ENCODE data around the gene EIF4E3. TPM values are rescaled to one million over a fixed set of nuclear protein-coding genes. Genes with fewer than 3 reads are reported as not detected.

Gene EIF4E3
- total and polyA plus RNA-seq, 10 of the 15 experiments (the other 5 are each of a cell fraction or from before 2014, with no cell fraction given) = 0.05 to 0.38 (median 0.16) TPM; not detected in 1

GRCh38 chr3:71713041-71713440 is 12.2 kb downstream of the EIF4E3 start:
- WGBS (ENCODE audit: insufficient coverage, insufficient replicate concordance, low lambda C conversion rate, missing lambda C conversion rate) = 63% methylated on average over 2 of the region's 2 CpGs
- H3K9me3 ChIP-seq (replicated peaks; ENCODE audit: control insufficient read depth, insufficient read depth, low read length) = no peaks in the 10 kb centered on the region
- H3K9ac ChIP-seq (ENCODE audit: control insufficient read depth, insufficient read depth, low read length) = no peak overlapping the region
- no peak overlapping the region for H3K4me2 ChIP-seq (ENCODE audit: control insufficient read depth, insufficient read depth)
- no TSS peak for BruUV-seq (replicated peaks)
- ChIA-PET RAD21 (ENCODE audit: unreplicated experiment) (no interaction called here), SMC1A (ENCODE audit: uncharacterized antibody, unreplicated experiment) (no interaction called here), CTCF (interaction anchor here (1.7 kb wide), 1 partner anchor 17 kb away, joined by 6 read pairs; no protein-coding TSS in a partner anchor), POLR2A (interaction anchor here (0.5 kb wide), 1 partner anchor 49 kb away, joined by 4 read pairs; no protein-coding TSS in a partner anchor)
- no peak overlapping the region for H3K4me3 ChIP-seq
- no peak overlapping the region for H3K27ac ChIP-seq (ENCODE audit: control insufficient read depth, insufficient read depth)
- no peaks in the 10 kb centered on the region for H4K20me1 ChIP-seq (ENCODE audit: control insufficient read depth, insufficient read depth)
- no peak for TF ChIP-seq STAT1 (conservative IDR thresholded peaks at IDR 0.05)
- TF ChIP-seq EP300 (IDR thresholded peaks at IDR 0.05; ENCODE audit: borderline replicate concordance in 1 of 2, control insufficient read depth in 1 of 2, low read depth in 2 of 2, low read length in 2 of 2) = no peak
- TF ChIP-seq CBX3 (IDR thresholded peaks at IDR 0.05; ENCODE audit: borderline replicate concordance, low read depth) = no peak
- no peak for TF ChIP-seq KLF5 (IDR thresholded peaks at IDR 0.05; ENCODE audit: partially characterized antibody)
- TF ChIP-seq KAT2A (conservative IDR thresholded peaks at IDR 0.05; ENCODE audit: control insufficient read depth, low read depth, low read length) = no peak
- no peak for TF ChIP-seq ZBTB11 (CRISPR knock-in tag; IDR thresholded peaks at IDR 0.05)
- no peak for TF ChIP-seq ETV6 (conservative IDR thresholded peaks at IDR 0.05 in 1 of 2, IDR thresholded peaks at IDR 0.05 in 1 of 2; ENCODE audit: borderline replicate concordance in 1 of 2, low read depth in 1 of 2)
- TF ChIP-seq MYB (IDR thresholded peaks at IDR 0.05; ENCODE audit: borderline replicate concordance, low read depth, low read length) = no peak
- TF ChIP-seq, protein P1, sequence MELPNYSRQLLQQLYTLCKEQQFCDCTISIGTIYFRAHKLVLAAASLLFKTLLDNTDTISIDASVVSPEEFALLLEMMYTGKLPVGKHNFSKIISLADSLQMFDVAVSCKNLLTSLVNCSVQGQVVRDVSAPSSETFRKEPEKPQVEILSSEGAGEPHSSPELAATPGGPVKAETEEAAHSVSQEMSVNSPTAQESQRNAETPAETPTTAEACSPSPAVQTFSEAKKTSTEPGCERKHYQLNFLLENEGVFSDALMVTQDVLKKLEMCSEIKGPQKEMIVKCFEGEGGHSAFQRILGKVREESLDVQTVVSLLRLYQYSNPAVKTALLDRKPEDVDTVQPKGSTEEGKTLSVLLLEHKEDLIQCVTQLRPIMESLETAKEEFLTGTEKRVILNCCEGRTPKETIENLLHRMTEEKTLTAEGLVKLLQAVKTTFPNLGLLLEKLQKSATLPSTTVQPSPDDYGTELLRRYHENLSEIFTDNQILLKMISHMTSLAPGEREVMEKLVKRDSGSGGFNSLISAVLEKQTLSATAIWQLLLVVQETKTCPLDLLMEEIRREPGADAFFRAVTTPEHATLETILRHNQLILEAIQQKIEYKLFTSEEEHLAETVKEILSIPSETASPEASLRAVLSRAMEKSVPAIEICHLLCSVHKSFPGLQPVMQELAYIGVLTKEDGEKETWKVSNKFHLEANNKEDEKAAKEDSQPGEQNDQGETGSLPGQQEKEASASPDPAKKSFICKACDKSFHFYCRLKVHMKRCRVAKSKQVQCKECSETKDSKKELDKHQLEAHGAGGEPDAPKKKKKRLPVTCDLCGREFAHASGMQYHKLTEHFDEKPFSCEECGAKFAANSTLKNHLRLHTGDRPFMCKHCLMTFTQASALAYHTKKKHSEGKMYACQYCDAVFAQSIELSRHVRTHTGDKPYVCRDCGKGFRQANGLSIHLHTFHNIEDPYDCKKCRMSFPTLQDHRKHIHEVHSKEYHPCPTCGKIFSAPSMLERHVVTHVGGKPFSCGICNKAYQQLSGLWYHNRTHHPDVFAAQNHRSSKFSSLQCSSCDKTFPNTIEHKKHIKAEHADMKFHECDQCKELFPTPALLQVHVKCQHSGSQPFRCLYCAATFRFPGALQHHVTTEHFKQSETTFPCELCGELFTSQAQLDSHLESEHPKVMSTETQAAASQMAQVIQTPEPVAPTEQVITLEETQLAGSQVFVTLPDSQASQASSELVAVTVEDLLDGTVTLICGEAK (IDR thresholded peaks at IDR 0.05; ENCODE audit: borderline replicate concordance) = no peak
- no peak for TF ChIP-seq ELK1 (IDR thresholded peaks at IDR 0.05; ENCODE audit: low read depth, low read length)
- TF ChIP-seq POU2F2 (IDR thresholded peaks at IDR 0.05; ENCODE audit: borderline replicate concordance, low read depth, low read length) = no peak
- TF ChIP-seq, protein P2, sequence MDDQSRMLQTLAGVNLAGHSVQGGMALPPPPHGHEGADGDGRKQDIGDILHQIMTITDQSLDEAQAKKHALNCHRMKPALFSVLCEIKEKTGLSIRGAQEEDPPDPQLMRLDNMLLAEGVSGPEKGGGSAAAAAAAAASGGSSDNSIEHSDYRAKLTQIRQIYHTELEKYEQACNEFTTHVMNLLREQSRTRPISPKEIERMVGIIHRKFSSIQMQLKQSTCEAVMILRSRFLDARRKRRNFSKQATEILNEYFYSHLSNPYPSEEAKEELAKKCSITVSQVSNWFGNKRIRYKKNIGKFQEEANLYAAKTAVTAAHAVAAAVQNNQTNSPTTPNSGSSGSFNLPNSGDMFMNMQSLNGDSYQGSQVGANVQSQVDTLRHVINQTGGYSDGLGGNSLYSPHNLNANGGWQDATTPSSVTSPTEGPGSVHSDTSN (IDR thresholded peaks at IDR 0.05; ENCODE audit: insufficient replicate concordance, low read depth, low read length) = no peak
- no peak for TF ChIP-seq PML (IDR thresholded peaks at IDR 0.05; ENCODE audit: low read length)
- FAIRE-seq (no peak), DNase-seq (ENCODE audit: low read depth, low spot score) (no peak), ATAC-seq (no peak)
- no peaks in the 10 kb centered on the region for H3K36me3 ChIP-seq (ENCODE audit: control insufficient read depth in 2 of 2, insufficient read depth in 2 of 2, low read length in 1 of 2)
- no peaks in the 10 kb centered on the region for H3K79me2 ChIP-seq (ENCODE audit: control insufficient read depth, insufficient read depth, low read length)
- no peaks in the 10 kb centered on the region for H3K4me1 ChIP-seq (ENCODE audit: control insufficient read depth, insufficient read depth, low read length)
- H3K27me3 ChIP-seq (replicated peaks in 1 of 2; ENCODE audit: control insufficient read depth in 2 of 2, insufficient read depth in 2 of 2, low read length in 1 of 2) = 0 out of 4 replicates have a peak, but pooled peaks cover 0 to 3% of the 10 kb centered on the region in 2 experiments
- in situ Hi-C loops (cut with MboI) = no loop called here
- intact Hi-C loops (cut with micrococcal nuclease; ENCODE audit: unreplicated experiment) = loop anchor here (5.0 to 10.0 kb wide), 2 partner anchors 144 to 552 kb away; no protein-coding TSS in a partner anchor
- H2AFZ ChIP-seq (ENCODE audit: control insufficient read depth, low read depth, low read length) = no peak overlapping the region

Measured in GM12878 (cell line).